ENCODE data around the gene GNPDA1.

Gene GNPDA1

GRCh38 chr5:141958546-141959172 lies 54.2 kb downstream of the GNPDA1 start:
- Mint-ChIP-seq H3K36me3 (ENCODE audit: low read depth) (no peaks in the 10 kb centered on the region), H3K9me3 (no peaks in the 10 kb centered on the region), H3K27ac (no peak overlapping the region), H3K4me1 (peaks cover 12% of the 10 kb centered on the region), H3K27me3 (ENCODE audit: low read depth) (peaks cover 5% of the 10 kb centered on the region), H3K4me3 (no peak overlapping the region)
- TF ChIP-seq, protein P1, sequence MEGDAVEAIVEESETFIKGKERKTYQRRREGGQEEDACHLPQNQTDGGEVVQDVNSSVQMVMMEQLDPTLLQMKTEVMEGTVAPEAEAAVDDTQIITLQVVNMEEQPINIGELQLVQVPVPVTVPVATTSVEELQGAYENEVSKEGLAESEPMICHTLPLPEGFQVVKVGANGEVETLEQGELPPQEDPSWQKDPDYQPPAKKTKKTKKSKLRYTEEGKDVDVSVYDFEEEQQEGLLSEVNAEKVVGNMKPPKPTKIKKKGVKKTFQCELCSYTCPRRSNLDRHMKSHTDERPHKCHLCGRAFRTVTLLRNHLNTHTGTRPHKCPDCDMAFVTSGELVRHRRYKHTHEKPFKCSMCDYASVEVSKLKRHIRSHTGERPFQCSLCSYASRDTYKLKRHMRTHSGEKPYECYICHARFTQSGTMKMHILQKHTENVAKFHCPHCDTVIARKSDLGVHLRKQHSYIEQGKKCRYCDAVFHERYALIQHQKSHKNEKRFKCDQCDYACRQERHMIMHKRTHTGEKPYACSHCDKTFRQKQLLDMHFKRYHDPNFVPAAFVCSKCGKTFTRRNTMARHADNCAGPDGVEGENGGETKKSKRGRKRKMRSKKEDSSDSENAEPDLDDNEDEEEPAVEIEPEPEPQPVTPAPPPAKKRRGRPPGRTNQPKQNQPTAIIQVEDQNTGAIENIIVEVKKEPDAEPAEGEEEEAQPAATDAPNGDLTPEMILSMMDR (IDR thresholded peaks at IDR 0.05; ENCODE audit: unreplicated experiment in 3 of 3) = no peak

DNA sequence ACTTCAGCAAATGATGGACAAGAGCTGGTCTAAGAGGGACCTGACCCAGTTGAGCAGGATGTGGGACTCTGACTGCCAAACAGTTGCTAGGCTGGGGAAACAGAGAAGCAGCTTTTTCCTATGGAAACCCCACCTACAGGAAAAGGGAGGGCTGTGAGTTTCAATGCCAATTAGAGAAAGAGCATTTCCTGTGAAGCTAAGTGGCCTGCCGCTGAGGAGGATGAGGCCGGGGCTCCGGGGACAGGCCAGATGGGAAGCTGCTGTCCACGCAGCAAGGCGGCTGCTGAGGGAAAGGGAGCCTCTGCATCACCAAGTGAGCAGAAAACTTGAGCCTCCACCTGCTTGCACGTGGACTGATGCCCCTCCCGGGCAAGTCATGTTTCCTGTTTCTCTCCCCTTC lies 54.7 kb downstream of the GNPDA1 start, which contains the start of gene PCDH12:
PCDH12 (minus strand) TSS at position 90 of the 400 bp plus-strand sequence. CDS start 351 bp downstream, outside the sequence.
- H3K36me3 Mint-ChIP-seq (ENCODE audit: low read depth) = no peaks in the 10 kb centered on the region
- TF ChIP-seq, protein P1 (IDR thresholded peaks at IDR 0.05; ENCODE audit: unreplicated experiment in 3 of 3) = no peak
- H3K4me1 Mint-ChIP-seq = peaks cover 8% of the 10 kb centered on the region
- H3K27me3 Mint-ChIP-seq (ENCODE audit: low read depth) = peaks cover 5% of the 10 kb centered on the region
- H3K4me3 Mint-ChIP-seq = peak within 1 kb of the TSS in 1 of 3 experiments; percentile 19
- H3K27ac Mint-ChIP-seq = peak within 1 kb of the TSS; percentile 40 to 61 (median 57)
- no peaks in the 10 kb centered on the region for H3K9me3 Mint-ChIP-seq

GRCh38 chr5:141957367-141957996 lies 55.3 kb downstream of the GNPDA1 start:
- Mint-ChIP-seq H3K36me3 (ENCODE audit: low read depth) (no peaks in the 10 kb centered on the region), H3K27me3 (ENCODE audit: low read depth) (peaks cover 5% of the 10 kb centered on the region), H3K4me3 (peak overlapping the region in 1 of 3 experiments; percentile 19), H3K4me1 (peaks cover 8% of the 10 kb centered on the region), H3K27ac (peak overlapping the region in 2 of 3 experiments; percentile 40 to 57), H3K9me3 (no peaks in the 10 kb centered on the region)
- TF ChIP-seq, protein P1 (IDR thresholded peaks at IDR 0.05; ENCODE audit: unreplicated experiment in 3 of 3) = no peak

GRCh38 chr5:141954194-141954593 lies 58.6 kb downstream of the GNPDA1 start:
- H3K4me1 Mint-ChIP-seq = peaks cover 12% of the 10 kb centered on the region
- TF ChIP-seq, protein P1 (IDR thresholded peaks at IDR 0.05; ENCODE audit: unreplicated experiment in 3 of 3) = no peak
- no peak overlapping the region for H3K4me3 Mint-ChIP-seq
- no peaks in the 10 kb centered on the region for H3K9me3 Mint-ChIP-seq
- H3K36me3 Mint-ChIP-seq (ENCODE audit: low read depth) = no peaks in the 10 kb centered on the region
- peaks cover 5% of the 10 kb centered on the region for H3K27me3 Mint-ChIP-seq (ENCODE audit: low read depth)
- no peak overlapping the region for H3K27ac Mint-ChIP-seq

- H3K4me1 Mint-ChIP-seq = peaks cover 12% of the 10 kb centered on the region
- TF ChIP-seq, protein P1 (IDR thresholded peaks at IDR 0.05; ENCODE audit: unreplicated experiment in 3 of 3) = no peak
Observed at GRCh38 chr5:141952020-141952419, 60.8 kb downstream of the GNPDA1 start.

More at GRCh38 chr5:141952020-141952419, 60.8 kb downstream of the GNPDA1 start:
- no peaks in the 10 kb centered on the region for H3K9me3 Mint-ChIP-seq
- H3K36me3 Mint-ChIP-seq (ENCODE audit: low read depth) = no peaks in the 10 kb centered on the region
- peak overlapping the region; percentile 53 to 70 (median 68) for H3K27ac Mint-ChIP-seq
- no peak overlapping the region for H3K4me3 Mint-ChIP-seq
- H3K27me3 Mint-ChIP-seq (ENCODE audit: low read depth) = no peaks in the 10 kb centered on the region

Data from nephron (organoid).